K562 (cell line): Measurements from ENCODE around the gene ETDA. TPM values are rescaled to one million over a fixed set of nuclear protein-coding genes. Genes with fewer than 3 reads are reported as not detected.

ENCODE experiments used
- ATAC-seq: fragments of 200-7000 bp; cut with Tn5 transposase; 3 replicates; pipeline ENCODE4 v1.9.1; 2020; ENCODE audit warnings: moderate library complexity
- BruUV-seq: library from RNA; stranded (reverse); fragments of 400-500 nt; replicated peaks from 2 replicates; lab custom pipeline; 2021; lab: Mats Ljungman, UMichigan
- CTCF ChIA-PET: fragments of 300-600 bp; formaldehyde crosslinking; extraction: SDS; loops from one replicate; lab custom pipeline; 2021; ENCODE audit warnings: low intra/inter-chr PET ratio; lab: Yijun Ruan, JAX
- POLR2A ChIA-PET: fragments of 300-600, 350-650 bp; sonication (Branson Sonifier 250); formaldehyde crosslinking; extraction: SDS; loops from one replicate; lab custom pipeline; 2021; ENCODE audit warnings: antibody characterized with exemption, inconsistent platforms; lab: Yijun Ruan, JAX
- DNase-seq, 4 experiments: peaks; one replicate each; pipeline versions ENCODE4 v3.0.0 to v3.0.0-alpha.2; 2011 to 2018; ENCODE audit warnings: low spot score in 3 of 4, mixed read lengths in 3 of 4; ENCODE audit errors: extremely low read depth in 1 of 4
- FAIRE-seq: peaks from 2 replicates; lab custom pipeline; 2011; peaks lifted over from hg19 to GRCh38; lab: Jason Lieb, UNC
- H2AFZ ChIP-seq: 2 replicates; pipeline ENCODE4 v1.6.0; 2011; ENCODE audit warnings: low read depth, low read length, control low read depth, inconsistent platforms
- H3K27ac ChIP-seq: fragments of 200-600 bp; 3 replicates; pipeline ENCODE4 v1.8.0; 2011; ENCODE audit warnings: low read depth, mild to moderate bottlenecking, control low read depth, inconsistent platforms, low read length, moderate library complexity, mixed read lengths; ENCODE audit errors: extremely low read depth
- H3K27me3 ChIP-seq, 2 experiments: fragments of 300-600 bp in 1 of 2; 2 replicates in 1 of 2; 3 replicates in 1 of 2; pipeline versions ENCODE4 v1.6.0 to v1.8.0; 2011; ENCODE audit warnings: inconsistent platforms in 2 of 2, low read length in 2 of 2, mild to moderate bottlenecking in 1 of 2, mixed read lengths in 1 of 2, moderate library complexity in 1 of 2; ENCODE audit not compliant: control insufficient read depth in 2 of 2, insufficient read depth in 2 of 2
- H3K36me3 ChIP-seq: fragments of 300-600 bp; 3 replicates; pipeline ENCODE4 v1.8.0; 2011; ENCODE audit warnings: mild to moderate bottlenecking, low read length, inconsistent platforms; ENCODE audit not compliant: control insufficient read depth, insufficient read depth
- H3K4me1 ChIP-seq, 2 experiments: fragments of 200-600 bp in 1 of 2; replicated peaks in 1 of 2; 2 replicates in 1 of 2; 3 replicates in 1 of 2; pipeline versions ENCODE4 v1.5.1 to v1.8.0; 2011; ENCODE audit warnings: inconsistent platforms in 2 of 2, low read length in 2 of 2, mild to moderate bottlenecking in 1 of 2, mixed read lengths in 1 of 2, moderate library complexity in 1 of 2; ENCODE audit not compliant: control insufficient read depth in 2 of 2, insufficient read depth in 2 of 2
- H3K4me2 ChIP-seq: 2 replicates; pipeline ENCODE4 v1.6.1; 2011; ENCODE audit warnings: low read length, control low read depth, inconsistent platforms, mixed read lengths; ENCODE audit not compliant: insufficient read depth
- H3K4me3 ChIP-seq: fragments of 200-600 bp; sonication (generic), shearing (Covaris generic); 2 replicates; pipeline ENCODE4 v1.5.1; 2016; ENCODE audit warnings: control low read depth, inconsistent platforms
- H3K79me2 ChIP-seq: fragments of 200-600 bp; 3 replicates; pipeline ENCODE4 v1.8.0; 2011; ENCODE audit warnings: low read length, inconsistent platforms; ENCODE audit not compliant: control insufficient read depth, insufficient read depth
- H3K9ac ChIP-seq, 2 experiments: 2 replicates each; pipeline versions ENCODE4 v1.6.0 to v1.6.1; 2011; ENCODE audit warnings: low read depth in 2 of 2, low read length in 2 of 2, control low read depth in 1 of 2, inconsistent platforms in 1 of 2, mild to moderate bottlenecking in 1 of 2, mixed read lengths in 1 of 2; ENCODE audit not compliant: insufficient read depth in 1 of 2
- H3K9me1 ChIP-seq: one replicate; pipeline ENCODE4 v1.6.0; 2011; ENCODE audit warnings: inconsistent platforms, mild to moderate bottlenecking, low read length, moderate library complexity; ENCODE audit not compliant: control insufficient read depth, insufficient read depth
- H3K9me3 ChIP-seq: replicated peaks from 2 replicates; pipeline ENCODE4 v1.5.1; 2011; ENCODE audit warnings: low read depth, low read length, inconsistent platforms; ENCODE audit not compliant: control insufficient read depth, insufficient read depth
- H4K20me1 ChIP-seq: replicated peaks from 2 replicates; pipeline ENCODE4 v1.6.1; 2011; ENCODE audit warnings: low read length, inconsistent platforms, mixed read lengths; ENCODE audit not compliant: control insufficient read depth, insufficient read depth
- CTBP1 ChIP-seq: fragments of 450-650 bp; IDR thresholded peaks from 2 replicates; pipeline ENCODE4 v1.6.1; 2016; ENCODE audit warnings: borderline replicate concordance
- FOXJ2 ChIP-seq: fragments of 200-800 bp; sonication (Bioruptor generic); IDR thresholded peaks from 2 replicates; pipeline ENCODE4 v1.6.1; 2016; ENCODE audit warnings: missing genetic modification characterization, missing compliant biosample characterization
- FUS ChIP-seq: fragments of 200-400 bp; formaldehyde crosslinking; optimal IDR thresholded peaks from 2 replicates; pipeline ENCODE3; 2017; ENCODE audit warnings: low read depth, low read length
- MCM5 ChIP-seq: fragments of 450-650 bp; IDR thresholded peaks from 2 replicates; pipeline ENCODE4 v1.6.1; 2016; ENCODE audit warnings: low read depth
- NCOA1 ChIP-seq: fragments of 450-650 bp; IDR thresholded peaks from 2 replicates; pipeline ENCODE4 v1.6.1; 2016; ENCODE audit warnings: low read depth
- NR4A1 ChIP-seq, 2 experiments: fragments of 250-450 bp in 1 of 2; fragments of 450-650 bp in 1 of 2; sonication (Bioruptor Pico) in 1 of 2; IDR thresholded peaks; 2 replicates each; pipeline versions ENCODE4 v1.4.0 to v1.6.1; 2016 to 2020; ENCODE audit warnings: mild to moderate bottlenecking in 2 of 2, missing compliant biosample characterization in 1 of 2, missing genetic modification characterization in 1 of 2, moderate library complexity in 1 of 2
- RAD51 ChIP-seq: fragments of 450-650 bp; IDR thresholded peaks from 2 replicates; pipeline ENCODE4 v1.7.1; 2016; ENCODE audit warnings: low read depth, mild to moderate bottlenecking, borderline replicate concordance
- RBM15 ChIP-seq: fragments of 200-400 bp; formaldehyde crosslinking; IDR thresholded peaks from 2 replicates; pipeline ENCODE4 v1.6.1; 2018; ENCODE audit warnings: mild to moderate bottlenecking, low read length, moderate library complexity; ENCODE audit not compliant: insufficient read depth
- TAF9B ChIP-seq: fragments of 450-650 bp; IDR thresholded peaks from 2 replicates; pipeline ENCODE4 v1.6.1; 2018; ENCODE audit warnings: mild to moderate bottlenecking; ENCODE audit not compliant: partially characterized antibody
- WHSC1 ChIP-seq: IDR thresholded peaks from one replicate; pipeline ENCODE4 v1.6.1; 2012; ENCODE audit warnings: low read length, control low read depth, inconsistent platforms
- in situ Hi-C: fragments of 300-500 bp; cut with MboI; formaldehyde crosslinking; loops from 4 replicates; pipeline ENCODE4 v1.15.0; 2018; ENCODE audit warnings: inconsistent platforms, mixed read lengths
- intact Hi-C: fragments of 100-400 bp; cut with micrococcal nuclease; formaldehyde crosslinking; loops from 2 replicates; pipeline ENCODE4 v1.14.2; 2022
- polyA plus RNA-seq, 8 experiments: library from polyadenylated mRNA; depleted of rRNA in 4 of 8; stranded (reverse) in 5 of 8; unstranded in 3 of 8; fragments of >200 nt; fragmentation: Nextera tagmentation in 2 of 8; fragmentation: Illumina TruSeq in 1 of 8; extraction: Ambion mirVana in 2 of 8; extraction: Trizol in 1 of 8; gene quantifications; 2 replicates each; pipeline versions ENCODE4 v1.2.1 to v1.2.3, GENCODE V29; 2011 to 2014; ENCODE audit warnings: inconsistent platforms in 1 of 8, missing spikeins in 1 of 8
- total RNA-seq, 7 experiments: library from RNA; depleted of rRNA in 6 of 7; stranded (reverse); fragments of >200 nt in 6 of 7; fragmentation: Illumina TruSeq in 2 of 7; extraction: Trizol in 2 of 7; gene quantifications; 2 replicates each; pipeline versions ENCODE4 v1.2.1 to v1.2.3, GENCODE V29; 2011 to 2021; ENCODE audit warnings: low replicate concordance in 1 of 7
- TF ChIP-seq, protein P1 (sequence below): fragments of 450-650 bp; formaldehyde crosslinking; IDR thresholded peaks from 2 replicates; pipeline ENCODE4 v1.4.0; 2022; ENCODE audit warnings: missing genetic modification characterization
- TF ChIP-seq, protein P2 (sequence below): sonication (generic); formaldehyde crosslinking; IDR thresholded peaks from 2 replicates; pipeline ENCODE4 v1.4.0; 2020; ENCODE audit warnings: mild to moderate bottlenecking, missing genetic modification reagents
- TF ChIP-seq, protein P3 (sequence below): fragments of 250-450 bp; sonication (Bioruptor Pico); IDR thresholded peaks from 2 replicates; pipeline ENCODE4 v1.5.0; 2021

ETDA gene
- total and polyA plus RNA-seq, 9 of the 15 experiments (the other 6 are each of a cell fraction or from before 2014, with no cell fraction given), result not detected

DNA sequence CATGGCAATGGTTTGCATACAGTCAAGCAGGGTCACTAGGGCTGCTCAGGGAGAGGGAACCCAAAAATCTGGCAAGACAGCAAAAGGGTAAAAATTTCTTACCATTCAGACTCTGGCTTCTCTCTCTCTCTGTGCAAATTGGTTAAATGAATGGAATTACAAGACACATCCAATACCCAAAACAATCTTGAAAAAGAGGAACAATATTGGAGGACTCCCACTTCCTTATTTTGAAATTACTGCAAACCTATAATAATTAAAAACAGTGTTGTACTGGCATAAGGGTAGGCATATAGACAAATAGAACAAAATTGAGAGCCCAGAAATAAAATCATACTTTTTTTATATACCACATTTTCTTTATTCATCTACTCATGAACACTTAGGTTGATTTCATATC lies 24.1 kb downstream of the ETDA start:
- Histone ChIP-seq H3K9me1 (no peaks in the 10 kb centered on the region), H3K4me3 (no peak overlapping the region), H3K79me2 (no peaks in the 10 kb centered on the region), H3K27ac (no peak overlapping the region), H2AFZ (no peak overlapping the region), H3K4me1 (no peaks in the 10 kb centered on the region), H4K20me1 (no peaks in the 10 kb centered on the region), H3K27me3 (no peaks in the 10 kb centered on the region), H3K9me3 (no peaks in the 10 kb centered on the region), H3K36me3 (no peaks in the 10 kb centered on the region), H3K9ac (no peak overlapping the region), H3K4me2 (no peak overlapping the region)
- CTCF ChIA-PET, result no interaction called here
- in situ Hi-C loops (no loop called here), intact Hi-C loops (no loop called here)
- no peak for TF ChIP-seq MCM5
- TF ChIP-seq RBM15, result no peak
- TF ChIP-seq FUS, result no peak
- TF ChIP-seq CTBP1, result no peak
- TF ChIP-seq, protein P1, sequence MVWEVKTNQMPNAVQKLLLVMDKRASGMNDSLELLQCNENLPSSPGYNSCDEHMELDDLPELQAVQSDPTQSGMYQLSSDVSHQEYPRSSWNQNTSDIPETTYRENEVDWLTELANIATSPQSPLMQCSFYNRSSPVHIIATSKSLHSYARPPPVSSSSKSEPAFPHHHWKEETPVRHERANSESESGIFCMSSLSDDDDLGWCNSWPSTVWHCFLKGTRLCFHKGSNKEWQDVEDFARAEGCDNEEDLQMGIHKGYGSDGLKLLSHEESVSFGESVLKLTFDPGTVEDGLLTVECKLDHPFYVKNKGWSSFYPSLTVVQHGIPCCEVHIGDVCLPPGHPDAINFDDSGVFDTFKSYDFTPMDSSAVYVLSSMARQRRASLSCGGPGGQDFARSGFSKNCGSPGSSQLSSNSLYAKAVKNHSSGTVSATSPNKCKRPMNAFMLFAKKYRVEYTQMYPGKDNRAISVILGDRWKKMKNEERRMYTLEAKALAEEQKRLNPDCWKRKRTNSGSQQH (CRISPR knock-in tag), result no peak
- TF ChIP-seq, protein P2, sequence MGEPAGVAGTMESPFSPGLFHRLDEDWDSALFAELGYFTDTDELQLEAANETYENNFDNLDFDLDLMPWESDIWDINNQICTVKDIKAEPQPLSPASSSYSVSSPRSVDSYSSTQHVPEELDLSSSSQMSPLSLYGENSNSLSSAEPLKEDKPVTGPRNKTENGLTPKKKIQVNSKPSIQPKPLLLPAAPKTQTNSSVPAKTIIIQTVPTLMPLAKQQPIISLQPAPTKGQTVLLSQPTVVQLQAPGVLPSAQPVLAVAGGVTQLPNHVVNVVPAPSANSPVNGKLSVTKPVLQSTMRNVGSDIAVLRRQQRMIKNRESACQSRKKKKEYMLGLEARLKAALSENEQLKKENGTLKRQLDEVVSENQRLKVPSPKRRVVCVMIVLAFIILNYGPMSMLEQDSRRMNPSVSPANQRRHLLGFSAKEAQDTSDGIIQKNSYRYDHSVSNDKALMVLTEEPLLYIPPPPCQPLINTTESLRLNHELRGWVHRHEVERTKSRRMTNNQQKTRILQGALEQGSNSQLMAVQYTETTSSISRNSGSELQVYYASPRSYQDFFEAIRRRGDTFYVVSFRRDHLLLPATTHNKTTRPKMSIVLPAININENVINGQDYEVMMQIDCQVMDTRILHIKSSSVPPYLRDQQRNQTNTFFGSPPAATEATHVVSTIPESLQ, result no peak
- TF ChIP-seq, protein P3, sequence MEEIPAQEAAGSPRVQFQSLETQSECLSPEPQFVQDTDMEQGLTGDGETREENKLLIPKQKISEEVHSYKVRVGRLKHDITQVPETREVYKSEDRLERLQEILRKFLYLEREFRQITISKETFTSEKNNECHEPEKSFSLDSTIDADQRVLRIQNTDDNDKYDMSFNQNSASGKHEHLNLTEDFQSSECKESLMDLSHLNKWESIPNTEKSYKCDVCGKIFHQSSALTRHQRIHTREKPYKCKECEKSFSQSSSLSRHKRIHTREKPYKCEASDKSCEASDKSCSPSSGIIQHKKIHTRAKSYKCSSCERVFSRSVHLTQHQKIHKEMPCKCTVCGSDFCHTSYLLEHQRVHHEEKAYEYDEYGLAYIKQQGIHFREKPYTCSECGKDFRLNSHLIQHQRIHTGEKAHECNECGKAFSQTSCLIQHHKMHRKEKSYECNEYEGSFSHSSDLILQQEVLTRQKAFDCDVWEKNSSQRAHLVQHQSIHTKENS (CRISPR knock-in tag), result no peak
- TF ChIP-seq FOXJ2 (tag), result no peak
- TF ChIP-seq TAF9B, result no peak
- no peak for TF ChIP-seq NR4A1 (CRISPR knock-in tag; IDR thresholded peaks at IDR 0.05)
- no peak for TF ChIP-seq NR4A1 (tag; IDR thresholded peaks at IDR 0.05)
- no peak for TF ChIP-seq NCOA1
- no peak for TF ChIP-seq RAD51
- TF ChIP-seq WHSC1, result no peak
- ATAC-seq (no peak), FAIRE-seq (no peak), DNase-seq (no peak)
- BruUV-seq, result no TSS peak
- POLR2A ChIA-PET, result no interaction called here
